GM19099 (cell line): ENCODE measurements around the gene NDN.

Experiments used
- POLR2A ChIP-seq: IDR thresholded peaks from 3 replicates; pipeline ENCODE4 v1.6.1; 2011; ENCODE audit warnings: low read depth; ENCODE audit not compliant: insufficient read length; ENCODE audit errors: extremely low read depth

NDN gene, protein sequence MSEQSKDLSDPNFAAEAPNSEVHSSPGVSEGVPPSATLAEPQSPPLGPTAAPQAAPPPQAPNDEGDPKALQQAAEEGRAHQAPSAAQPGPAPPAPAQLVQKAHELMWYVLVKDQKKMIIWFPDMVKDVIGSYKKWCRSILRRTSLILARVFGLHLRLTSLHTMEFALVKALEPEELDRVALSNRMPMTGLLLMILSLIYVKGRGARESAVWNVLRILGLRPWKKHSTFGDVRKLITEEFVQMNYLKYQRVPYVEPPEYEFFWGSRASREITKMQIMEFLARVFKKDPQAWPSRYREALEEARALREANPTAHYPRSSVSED

DNA sequence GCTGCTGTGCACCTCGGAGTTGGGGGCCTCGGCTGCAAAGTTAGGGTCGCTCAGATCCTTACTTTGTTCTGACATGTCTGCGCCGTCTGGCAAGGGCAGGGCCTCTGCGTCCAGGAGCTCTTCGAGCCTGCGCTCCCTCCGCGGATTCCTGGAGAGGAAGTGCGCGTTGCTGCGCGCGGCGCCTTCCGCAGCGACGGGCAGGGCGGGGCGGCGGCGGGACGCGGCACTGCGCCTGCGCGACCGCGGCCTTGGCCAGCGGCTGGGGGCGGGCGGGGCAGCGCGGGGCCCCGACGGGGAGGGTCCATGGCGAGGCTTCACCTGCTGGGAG lies at the start of gene NDN:
Gene NDN, minus strand, starts transcription at position 163 of the 328 bp plus-strand sequence. Its CDS starts 88 bp downstream, at position 75.
- TF ChIP-seq POLR2A, result no peak

DNA sequence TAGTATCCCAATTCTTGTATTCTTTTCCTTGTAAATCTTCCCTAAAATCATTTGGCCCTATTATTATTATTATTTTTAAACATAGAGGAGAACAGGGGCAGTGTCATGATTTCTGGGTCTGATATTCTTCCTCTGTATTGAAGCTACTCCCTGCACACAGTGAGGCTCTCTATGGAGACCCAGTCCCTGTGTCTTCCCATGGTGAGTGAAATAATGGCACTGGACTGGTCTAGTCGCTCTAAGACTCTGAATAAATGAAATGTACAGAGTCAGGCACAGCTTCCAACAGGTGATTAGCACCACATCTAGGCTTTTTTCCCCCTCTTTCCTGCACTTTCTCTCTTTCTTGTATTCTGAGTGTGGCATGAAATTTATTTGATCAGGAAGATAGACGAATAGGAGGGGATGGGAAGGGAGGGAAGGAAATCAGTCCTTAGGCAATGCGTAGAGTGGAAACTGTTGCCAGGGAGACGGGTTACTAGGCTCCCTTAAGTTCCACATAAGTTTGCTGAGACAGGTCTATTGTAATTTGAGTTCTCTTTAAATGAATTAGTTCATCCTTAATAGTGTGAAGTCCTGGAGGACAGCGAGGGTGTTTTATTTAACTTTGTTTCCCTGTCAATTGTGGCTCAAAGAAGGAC lies 49.0 kb upstream of the NDN start:
- no peak for TF ChIP-seq POLR2A

DNA sequence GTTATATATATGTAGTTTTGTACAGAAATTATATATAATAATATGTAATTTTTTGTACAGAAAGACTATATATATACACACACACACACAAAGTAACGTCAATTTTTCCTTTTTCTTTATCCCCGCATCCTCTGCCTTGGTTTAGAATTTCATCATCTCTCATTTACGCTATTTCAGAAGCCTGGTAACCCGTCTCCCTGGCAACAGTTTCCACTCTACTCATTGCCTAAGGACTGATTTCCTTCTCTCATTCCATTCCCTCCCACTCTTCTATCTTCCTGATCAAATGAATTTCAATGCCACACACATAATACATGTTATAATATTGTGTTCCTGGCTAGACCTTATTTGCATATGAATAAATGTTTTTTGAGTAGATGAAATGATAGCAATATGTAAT lies 47.8 kb upstream of the NDN start:
- TF ChIP-seq POLR2A, result no peak

DNA sequence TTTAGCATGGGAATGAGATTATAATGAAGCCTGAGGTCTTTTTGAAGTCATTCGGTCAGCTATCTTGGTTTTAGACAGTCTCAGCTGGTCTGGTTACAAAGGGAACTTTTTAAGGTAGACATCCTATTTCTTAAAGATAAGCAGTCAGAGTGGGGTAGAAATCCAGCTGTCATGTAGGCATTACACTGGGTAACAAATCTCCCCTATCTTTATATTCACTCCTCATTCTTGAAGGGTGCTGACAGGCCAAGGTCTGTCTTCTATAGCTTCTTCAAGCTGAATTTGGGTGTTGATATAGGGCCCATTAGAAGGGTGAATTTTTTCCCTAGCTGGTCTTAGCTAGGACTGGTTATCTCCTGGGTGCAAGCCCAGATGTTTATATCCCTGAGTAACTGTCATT lies 21.2 kb upstream of the NDN start:
- no peak for TF ChIP-seq POLR2A

DNA sequence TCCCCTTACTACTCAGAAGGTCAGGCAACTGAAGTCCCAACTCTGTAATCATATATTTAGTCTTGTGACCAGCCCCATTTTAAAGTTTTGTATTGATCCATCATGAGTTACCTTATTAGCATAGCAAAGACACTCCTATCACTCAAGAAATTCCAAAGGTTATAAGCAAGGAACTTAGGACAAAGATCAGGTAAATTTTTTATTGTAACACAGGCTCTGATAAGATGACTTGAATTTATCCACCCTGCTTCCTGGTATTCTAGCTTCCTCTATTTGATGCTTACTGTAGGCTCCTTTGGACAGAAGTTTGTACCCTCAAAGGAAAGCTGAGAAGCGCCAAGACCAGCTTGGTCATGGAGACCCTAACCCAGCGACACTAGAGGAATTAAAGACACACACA lies 8.2 kb upstream of the NDN start:
- no peak for TF ChIP-seq POLR2A

DNA sequence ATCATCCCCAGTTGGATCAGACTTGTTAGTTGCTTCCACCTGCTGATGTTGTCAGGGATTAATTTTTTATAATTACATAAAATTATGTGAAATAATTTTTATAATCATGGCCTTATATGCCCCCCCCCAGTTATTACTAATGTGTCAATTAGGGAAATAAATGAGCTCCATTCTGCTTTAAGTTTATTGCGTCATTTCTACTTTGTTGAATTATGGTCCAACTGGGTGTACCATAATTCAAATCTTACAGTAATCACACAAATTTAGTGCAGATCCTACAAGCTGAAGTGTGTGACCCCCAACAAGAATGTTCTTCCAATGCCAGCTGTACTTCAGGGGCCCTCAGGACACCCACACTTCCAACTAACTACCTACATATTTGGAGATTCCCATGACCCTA lies 7.5 kb upstream of the NDN start:
- no peak for TF ChIP-seq POLR2A

DNA sequence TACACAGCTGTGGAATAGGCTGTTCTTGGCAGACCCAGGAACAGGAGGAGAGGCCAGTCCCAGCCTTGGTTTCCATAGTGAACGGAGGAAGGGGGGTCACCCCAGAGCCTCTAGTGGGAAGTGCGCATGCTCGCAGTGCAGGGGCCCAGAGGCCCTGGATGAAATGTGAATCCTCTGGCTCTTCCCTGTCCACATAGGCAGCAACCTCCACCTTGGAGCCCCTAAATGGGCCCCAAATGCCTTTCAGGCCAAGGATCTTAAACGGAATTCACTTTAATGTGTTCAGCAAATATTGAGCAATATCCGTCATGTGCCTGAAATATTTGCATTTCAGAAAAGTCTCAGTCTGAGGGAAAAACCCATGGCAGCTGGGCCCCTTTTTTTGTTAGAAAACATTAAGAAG lies 3.3 kb upstream of the NDN start:
- no peak for TF ChIP-seq POLR2A

DNA sequence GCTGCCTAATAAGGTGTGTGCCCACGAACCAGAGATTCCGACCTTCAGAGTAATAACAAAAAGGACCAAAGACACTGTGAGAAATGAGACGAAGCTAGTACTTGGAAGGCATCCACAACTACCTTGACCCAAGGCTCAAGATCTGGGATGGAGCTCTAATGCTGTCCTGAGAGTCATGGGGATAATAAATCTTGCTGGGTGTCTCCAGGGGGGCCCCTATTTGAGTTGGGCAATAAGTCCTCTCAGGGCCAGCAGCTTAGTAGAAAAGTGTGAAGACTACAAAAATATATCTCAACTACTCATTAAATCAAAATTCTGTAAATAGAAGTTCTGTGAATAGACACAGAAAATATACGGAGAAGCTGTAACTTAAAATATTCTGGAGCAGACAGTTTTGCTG lies 2.9 kb upstream of the NDN start:
- TF ChIP-seq POLR2A, result no peak

DNA sequence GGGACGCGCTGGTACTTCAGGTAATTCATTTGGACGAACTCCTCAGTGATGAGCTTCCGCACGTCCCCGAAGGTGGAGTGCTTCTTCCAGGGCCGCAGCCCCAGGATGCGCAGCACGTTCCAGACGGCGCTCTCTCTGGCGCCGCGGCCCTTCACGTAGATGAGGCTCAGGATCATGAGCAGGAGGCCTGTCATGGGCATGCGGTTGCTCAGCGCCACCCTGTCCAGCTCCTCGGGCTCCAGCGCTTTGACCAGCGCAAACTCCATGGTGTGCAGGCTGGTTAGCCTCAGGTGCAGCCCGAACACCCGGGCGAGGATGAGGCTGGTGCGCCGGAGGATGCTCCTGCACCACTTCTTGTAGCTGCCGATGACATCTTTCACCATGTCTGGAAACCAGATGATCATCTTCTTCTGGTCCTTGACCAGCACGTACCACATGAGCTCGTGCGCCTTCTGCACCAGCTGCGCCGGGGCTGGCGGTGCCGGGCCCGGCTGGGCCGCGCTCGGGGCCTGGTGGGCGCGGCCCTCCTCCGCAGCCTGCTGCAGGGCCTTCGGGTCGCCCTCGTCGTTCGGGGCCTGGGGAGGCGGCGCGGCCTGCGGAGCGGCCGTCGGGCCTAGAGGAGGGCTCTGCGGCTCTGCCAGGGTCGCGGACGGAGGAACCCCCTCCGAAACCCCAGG lies 501 bp downstream of the NDN start:
- TF ChIP-seq POLR2A, result no peak

DNA sequence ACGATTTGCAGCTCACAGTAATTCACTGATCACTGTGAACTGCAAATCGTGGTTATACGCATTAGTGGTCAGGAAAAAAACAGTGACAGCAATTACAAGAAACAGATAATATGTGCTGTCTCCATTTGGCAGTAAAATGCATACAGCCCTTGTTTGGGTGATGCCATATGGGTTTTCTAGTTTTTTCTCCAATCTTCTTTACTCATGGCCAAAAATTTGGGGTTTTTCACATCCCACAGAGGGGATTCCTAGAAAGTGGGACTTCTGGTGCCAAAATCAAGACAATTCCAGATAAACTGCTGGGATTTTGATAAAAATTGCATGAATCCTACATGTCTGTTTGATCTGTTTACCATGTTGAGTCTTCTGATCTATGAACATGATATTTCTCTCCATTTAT lies 15.6 kb downstream of the NDN start:
- no peak for TF ChIP-seq POLR2A

DNA sequence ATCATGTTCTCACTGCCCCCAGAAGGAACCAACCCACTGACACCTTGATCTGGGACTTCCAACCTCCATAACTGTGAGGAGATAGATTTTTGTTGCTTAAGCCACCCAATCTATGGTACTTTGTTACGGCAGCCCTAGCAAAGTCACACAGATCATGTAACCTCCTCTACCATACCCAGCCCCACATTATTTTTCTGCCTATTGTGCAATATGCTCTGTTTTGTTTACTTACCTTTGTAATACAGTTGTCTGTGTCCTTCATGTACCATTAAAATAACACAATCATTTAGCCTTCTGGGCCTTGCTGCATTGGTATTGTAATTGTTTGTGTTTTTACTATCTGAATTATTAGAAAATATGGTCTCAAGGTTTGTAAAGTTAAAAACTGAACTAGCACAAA lies 16.1 kb downstream of the NDN start:
- no peak for TF ChIP-seq POLR2A

DNA sequence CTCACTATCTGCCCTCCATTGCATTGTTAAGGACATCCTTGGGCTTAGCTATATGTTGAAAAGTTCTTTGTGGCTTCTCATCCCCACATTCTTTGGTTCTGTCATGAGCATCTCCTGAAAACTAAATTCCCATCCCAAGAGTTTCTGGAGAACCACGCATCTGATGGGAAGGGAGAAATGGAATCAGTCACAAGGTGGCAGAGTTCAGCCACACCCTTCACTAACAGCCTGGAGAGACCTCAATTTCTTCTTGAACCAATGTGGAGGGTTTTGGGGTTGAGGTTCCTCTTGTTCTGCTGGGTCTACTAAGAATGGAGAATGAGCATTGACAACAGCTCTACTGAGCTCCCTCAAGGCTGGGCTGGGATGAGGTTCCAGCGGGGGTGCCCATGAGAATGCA lies 23.9 kb downstream of the NDN start:
- no peak for TF ChIP-seq POLR2A

DNA sequence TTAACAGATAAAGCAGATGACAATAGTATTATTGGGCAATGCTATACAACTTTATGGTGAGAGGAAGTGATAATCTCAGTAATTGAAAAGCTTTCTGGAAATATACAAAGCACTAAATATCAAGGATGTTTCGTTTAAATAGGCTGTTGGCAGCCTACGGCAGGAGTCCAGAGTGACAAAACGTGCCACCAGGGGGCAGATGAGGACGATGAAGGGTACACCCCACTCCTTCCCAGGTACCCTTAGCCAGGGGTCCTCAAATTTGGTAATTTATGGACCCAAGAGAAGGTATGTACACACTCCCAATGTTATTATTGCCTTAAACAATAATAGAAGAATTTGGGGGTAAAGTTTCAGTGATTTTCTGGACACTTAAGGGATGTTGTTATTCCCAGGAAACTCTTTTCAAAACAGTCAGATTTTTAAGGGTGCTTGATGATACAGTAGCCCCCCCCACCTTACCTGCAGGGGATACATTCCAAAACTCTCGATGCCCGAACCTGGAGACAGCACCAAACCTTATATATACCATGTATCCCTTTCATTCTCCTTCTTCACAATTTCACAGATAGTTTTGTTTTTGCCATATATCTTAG lies 38.1 kb downstream of the NDN start:
- TF ChIP-seq POLR2A, result no peak

DNA sequence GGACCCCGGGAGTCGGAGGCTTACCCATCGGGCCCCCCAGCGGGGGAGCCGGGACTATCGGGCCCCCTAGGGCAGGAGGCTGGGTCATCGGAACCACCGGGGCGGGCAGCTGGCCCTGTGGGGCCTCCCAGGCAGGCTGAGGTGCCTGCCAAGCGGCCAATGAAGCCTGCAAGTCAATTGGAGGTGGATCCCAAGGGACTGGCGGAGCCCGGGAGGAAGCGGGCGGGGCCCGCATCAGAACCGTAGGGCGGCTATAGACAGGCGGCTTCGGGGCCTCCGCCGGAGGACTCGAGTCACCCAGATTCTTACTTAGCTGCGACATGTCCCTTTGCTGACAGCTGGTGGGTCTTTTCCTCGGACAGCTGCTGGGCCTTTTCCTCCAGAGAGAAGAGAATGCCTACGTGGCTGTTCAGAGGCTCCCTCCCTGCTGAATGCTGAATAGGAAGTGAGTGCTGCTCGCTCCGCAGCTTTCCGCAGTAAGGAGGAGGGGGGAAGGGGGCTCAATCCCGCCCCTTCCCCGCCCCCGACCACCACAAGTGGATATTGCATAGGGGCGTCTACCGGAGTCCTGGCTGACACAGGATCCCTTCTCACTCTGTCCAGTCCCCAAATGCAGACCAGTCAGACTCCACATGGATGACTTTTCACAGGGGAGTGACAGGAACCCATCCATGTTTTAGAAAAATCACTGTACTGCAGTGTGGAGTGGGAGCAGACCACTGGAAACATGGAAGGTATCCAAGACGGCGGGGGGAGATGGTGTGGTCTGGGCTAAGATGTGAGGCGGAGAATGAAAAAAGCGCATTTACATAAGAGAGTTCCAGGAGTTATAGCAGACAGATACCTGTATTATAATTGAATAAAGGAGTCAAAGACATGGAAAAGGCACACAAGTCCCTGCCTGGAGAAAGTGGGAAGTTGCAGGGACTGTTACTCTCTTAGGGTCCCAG lies 39.4 kb downstream of the NDN start, which contains the start of gene MAGEL2:
Gene MAGEL2, minus strand, starts transcription at position 447 of the 950 bp plus-strand sequence. Its CDS starts 125 bp downstream, at position 322.
- TF ChIP-seq POLR2A, result no peak

DNA sequence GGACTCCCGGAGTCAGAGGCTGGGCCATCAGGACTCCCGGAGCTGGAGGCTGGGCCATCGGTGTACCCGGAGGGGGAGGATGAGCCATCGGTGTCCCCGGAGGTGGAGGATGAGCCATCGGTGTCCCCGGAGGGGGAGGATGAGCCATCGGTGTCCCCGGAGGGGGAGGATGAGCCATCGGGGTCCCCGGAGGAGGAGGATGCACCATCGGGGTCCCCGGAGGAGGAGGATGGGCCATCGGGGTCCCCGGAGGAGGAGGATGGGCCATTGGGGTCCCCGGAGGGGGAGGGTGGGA lies 40.2 kb downstream of the NDN start:
- no peak for TF ChIP-seq POLR2A
